Neuronal stem cell (in vitro differentiated cells): Measurements from ENCODE around the gene FBLN1.

Experiments
- DNase-seq: peaks from one replicate; pipeline ENCODE4 v3.0.0-alpha.2; 2013; ENCODE audit warnings: low spot score
- H2AFZ ChIP-seq: one replicate; pipeline ENCODE4 v1.6.1; 2013; ENCODE audit warnings: mild to moderate bottlenecking, low read length, inconsistent platforms
- H2AK5ac ChIP-seq: 2 replicates; pipeline ENCODE4 v1.6.1; 2013; ENCODE audit warnings: low read depth, mild to moderate bottlenecking, inconsistent platforms, low read length, moderate library complexity, mixed read lengths
- H2BK120ac ChIP-seq: 2 replicates; pipeline ENCODE4 v1.6.1; 2013; ENCODE audit warnings: low read depth, mild to moderate bottlenecking, inconsistent platforms, low read length, moderate library complexity, mixed read lengths
- H2BK12ac ChIP-seq: one replicate; pipeline ENCODE4 v1.6.1; 2013; ENCODE audit warnings: low read length, inconsistent platforms
- H2BK15ac ChIP-seq: 2 replicates; pipeline ENCODE4 v1.6.1; 2013; ENCODE audit warnings: mild to moderate bottlenecking, low read length, inconsistent platforms, mixed read lengths
- H2BK5ac ChIP-seq: one replicate; pipeline ENCODE4 v1.6.1; 2013; ENCODE audit warnings: inconsistent platforms, mild to moderate bottlenecking, low read length, moderate library complexity
- H3K14ac ChIP-seq: one replicate; pipeline ENCODE4 v1.6.1; 2013; ENCODE audit warnings: low read length, inconsistent platforms
- H3K18ac ChIP-seq: 2 replicates; pipeline ENCODE4 v1.6.1; 2013; ENCODE audit warnings: low read length, inconsistent platforms
- H3K23ac ChIP-seq: 2 replicates; pipeline ENCODE4 v1.6.1; 2013; ENCODE audit warnings: low read depth, mild to moderate bottlenecking, mixed read lengths, low read length, inconsistent platforms; ENCODE audit not compliant: poor library complexity
- H3K27ac ChIP-seq: replicated peaks from 3 replicates; pipeline ENCODE4 v1.5.1; 2013; ENCODE audit warnings: low read length, inconsistent platforms
- H3K27me3 ChIP-seq, 3 experiments: 2 replicates each; pipeline ENCODE4 v1.6.1; 2013; ENCODE audit warnings: low read length in 3 of 3, mild to moderate bottlenecking in 2 of 3, inconsistent platforms in 1 of 3, low read depth in 1 of 3, mixed read lengths in 1 of 3, moderate library complexity in 1 of 3; ENCODE audit not compliant: control insufficient read depth in 3 of 3, insufficient read depth in 3 of 3
- H3K36me3 ChIP-seq, 2 donors: replicated peaks in 1 of 2; 2 replicates each; pipeline ENCODE4 v1.6.1; 2013; ENCODE audit warnings: low read length in 2 of 2; ENCODE audit not compliant: control insufficient read depth in 2 of 2, insufficient read depth in 2 of 2
- H3K4ac ChIP-seq: 2 replicates; pipeline ENCODE4 v1.6.1; 2013; ENCODE audit warnings: inconsistent platforms, mild to moderate bottlenecking, low read length, moderate library complexity
- H3K4me1 ChIP-seq, 2 donors: 1 replicate in 1 of 2; 2 replicates in 1 of 2; pipeline ENCODE4 v1.6.1; 2013; ENCODE audit warnings: low read length in 2 of 2, low read depth in 1 of 2; ENCODE audit not compliant: control insufficient read depth in 2 of 2, insufficient read depth in 1 of 2
- H3K4me2 ChIP-seq: one replicate; pipeline ENCODE4 v1.6.1; 2013; ENCODE audit warnings: mild to moderate bottlenecking, low read length, inconsistent platforms; ENCODE audit not compliant: insufficient read depth, poor library complexity, severe bottlenecking
- H3K4me3 ChIP-seq, 2 donors: 2 replicates each; pipeline ENCODE4 v1.5.1; 2013; ENCODE audit warnings: low read length in 2 of 2, mild to moderate bottlenecking in 2 of 2, inconsistent platforms in 1 of 2, moderate library complexity in 1 of 2
- H3K79me1 ChIP-seq: one replicate; pipeline ENCODE4 v1.6.1; 2013; ENCODE audit warnings: low read depth, mild to moderate bottlenecking, inconsistent platforms, low read length, moderate library complexity
- H3K9ac ChIP-seq: one replicate; pipeline ENCODE4 v1.6.1; 2013; ENCODE audit warnings: mild to moderate bottlenecking, low read depth, low read length, inconsistent platforms; ENCODE audit not compliant: poor library complexity
- H3K9me3 ChIP-seq, 2 donors: replicated peaks in 1 of 2; 2 replicates each; pipeline versions ENCODE3 to v1.6.1; 2013; ENCODE audit warnings: low read length in 2 of 2, mild to moderate bottlenecking in 2 of 2, inconsistent platforms in 1 of 2, low read depth in 1 of 2, mixed read lengths in 1 of 2, moderate library complexity in 1 of 2; ENCODE audit not compliant: control insufficient read depth in 2 of 2, insufficient read depth in 1 of 2
- H4K8ac ChIP-seq: one replicate; pipeline ENCODE4 v1.6.1; 2013; ENCODE audit warnings: low read depth, mild to moderate bottlenecking, inconsistent platforms, low read length, moderate library complexity
- H4K91ac ChIP-seq: one replicate; pipeline ENCODE4 v1.6.1; 2013; ENCODE audit warnings: low read length, low read depth, mild to moderate bottlenecking, inconsistent platforms; ENCODE audit not compliant: poor library complexity
- WGBS, 2 donors: extraction: QIAGEN DNeasy Blood & Tissue Kit; methylation state at CpG; one replicate each; pipeline ENCODE4 v1.1.7; 2013; ENCODE audit warnings: missing lambda C conversion rate in 2 of 2, mixed read lengths in 1 of 2; ENCODE audit not compliant: insufficient read length in 2 of 2, insufficient replicate concordance in 1 of 2; ENCODE audit errors: extremely low coverage in 2 of 2; 5-methylcytosine and 5-hydroxymethylcytosine counted together

The FBLN1 gene

GRCh38 chr22:45477366-45478107 lies 25.1 kb upstream of the FBLN1 start:
- H2BK5ac ChIP-seq, result no peak overlapping the region
- peaks cover 0 to 11% of the 10 kb centered on the region in 2 donors for H3K4me1 ChIP-seq
- no CpG with 5 or more reads among the region's 7 CpGs for WGBS, 2 donors
- no peak overlapping the region for H3K4ac ChIP-seq
- H3K9me3 ChIP-seq, result no peaks in the 10 kb centered on the region
- H3K4me2 ChIP-seq, result no peak overlapping the region
- no peak overlapping the region for H2AK5ac ChIP-seq
- H3K79me1 ChIP-seq, result no peaks in the 10 kb centered on the region
- H2BK120ac ChIP-seq, result no peak overlapping the region
- H4K91ac ChIP-seq, result no peak overlapping the region
- H2BK15ac ChIP-seq, result no peak overlapping the region
- no peaks in the 10 kb centered on the region for H3K36me3 ChIP-seq
- no peak overlapping the region for H3K9ac ChIP-seq
- peaks cover 0 to 8% (median 0%) of the 10 kb centered on the region in 3 experiments for H3K27me3 ChIP-seq
- no peak overlapping the region for H2AFZ ChIP-seq
- no peak for DNase-seq
- no peak overlapping the region for H4K8ac ChIP-seq
- H3K18ac ChIP-seq, result peak overlapping the region; percentile 32
- H3K27ac ChIP-seq, result no peak overlapping the region
- no peak overlapping the region for H2BK12ac ChIP-seq
- H3K23ac ChIP-seq, result no peak overlapping the region
- no peak overlapping the region for H3K4me3 ChIP-seq
- no peak overlapping the region for H3K14ac ChIP-seq

GRCh38 chr22:45478108-45478771 lies 24.4 kb upstream of the FBLN1 start:
- Histone ChIP-seq H3K9me3 (peaks cover 2 to 3% of the 10 kb centered on the region in 2 donors), H3K27me3 (peaks cover 0 to 8% (median 0%) of the 10 kb centered on the region in 3 experiments), H3K4ac (no peak overlapping the region), H3K79me1 (no peaks in the 10 kb centered on the region), H3K4me3 (no peak overlapping the region), H2AFZ (no peak overlapping the region), H2AK5ac (no peak overlapping the region), H3K4me2 (no peak overlapping the region), H3K27ac (no peak overlapping the region), H2BK5ac (no peak overlapping the region), H4K8ac (no peak overlapping the region), H2BK15ac (no peak overlapping the region), H2BK120ac (no peak overlapping the region), H3K23ac (no peak overlapping the region), H3K18ac (no peak overlapping the region), H3K36me3 (no peaks in the 10 kb centered on the region), H2BK12ac (no peak overlapping the region), H3K14ac (no peak overlapping the region), H3K4me1 (peaks cover 0 to 11% of the 10 kb centered on the region in 2 donors), H4K91ac (no peak overlapping the region), H3K9ac (no peak overlapping the region)
- no peak for DNase-seq
- no CpG with 5 or more reads among the region's 11 CpGs for WGBS, 2 donors

- Histone ChIP-seq H3K4ac (no peak overlapping the region), H3K27ac (no peak overlapping the region), H3K18ac (peak overlapping the region; percentile 59), H2BK5ac (no peak overlapping the region), H3K27me3 (peaks cover 0 to 6% (median 0%) of the 10 kb centered on the region in 3 experiments), H3K23ac (no peak overlapping the region), H3K14ac (no peak overlapping the region), H2BK120ac (no peak overlapping the region), H3K4me3 (no peak overlapping the region), H3K4me1 (peaks cover 2 to 7% of the 10 kb centered on the region in 2 donors), H2AFZ (no peak overlapping the region), H2BK15ac (no peak overlapping the region), H3K4me2 (no peak overlapping the region), H3K36me3 (no peaks in the 10 kb centered on the region), H2BK12ac (no peak overlapping the region), H3K79me1 (no peaks in the 10 kb centered on the region), H3K9ac (no peak overlapping the region), H4K8ac (no peak overlapping the region), H3K9me3 (peaks cover 4 to 9% of the 10 kb centered on the region in 2 donors), H2AK5ac (peak overlapping the region; percentile 47), H4K91ac (no peak overlapping the region)
- WGBS, 2 donors, result no CpG with 5 or more reads among the region's 3 CpGs
- no peak for DNase-seq
Measured at GRCh38 chr22:45480717-45481116, 22.0 kb upstream of the FBLN1 start.

- Histone ChIP-seq H2AK5ac (no peak overlapping the region), H2AFZ (no peak overlapping the region), H3K23ac (no peak overlapping the region), H3K14ac (no peak overlapping the region), H2BK12ac (no peak overlapping the region), H2BK5ac (no peak overlapping the region), H3K36me3 (no peaks in the 10 kb centered on the region), H3K27ac (no peak overlapping the region), H3K79me1 (no peaks in the 10 kb centered on the region), H2BK120ac (no peak overlapping the region), H3K9ac (no peak overlapping the region), H4K8ac (no peak overlapping the region), H2BK15ac (no peak overlapping the region), H3K9me3 (peaks cover 4 to 9% of the 10 kb centered on the region in 2 donors), H3K4me1 (peaks cover 2 to 7% of the 10 kb centered on the region in 2 donors), H4K91ac (no peak overlapping the region), H3K4me2 (no peak overlapping the region), H3K4me3 (no peak overlapping the region), H3K18ac (no peak overlapping the region), H3K27me3 (peaks cover 0 to 6% (median 0%) of the 10 kb centered on the region in 3 experiments), H3K4ac (no peak overlapping the region)
- no CpG with 5 or more reads among the region's 5 CpGs for WGBS, 2 donors
- no peak for DNase-seq
Measured at GRCh38 chr22:45481661-45482060, 21.0 kb upstream of the FBLN1 start.
